ENCODE data around the gene INAFM2.

DNA sequence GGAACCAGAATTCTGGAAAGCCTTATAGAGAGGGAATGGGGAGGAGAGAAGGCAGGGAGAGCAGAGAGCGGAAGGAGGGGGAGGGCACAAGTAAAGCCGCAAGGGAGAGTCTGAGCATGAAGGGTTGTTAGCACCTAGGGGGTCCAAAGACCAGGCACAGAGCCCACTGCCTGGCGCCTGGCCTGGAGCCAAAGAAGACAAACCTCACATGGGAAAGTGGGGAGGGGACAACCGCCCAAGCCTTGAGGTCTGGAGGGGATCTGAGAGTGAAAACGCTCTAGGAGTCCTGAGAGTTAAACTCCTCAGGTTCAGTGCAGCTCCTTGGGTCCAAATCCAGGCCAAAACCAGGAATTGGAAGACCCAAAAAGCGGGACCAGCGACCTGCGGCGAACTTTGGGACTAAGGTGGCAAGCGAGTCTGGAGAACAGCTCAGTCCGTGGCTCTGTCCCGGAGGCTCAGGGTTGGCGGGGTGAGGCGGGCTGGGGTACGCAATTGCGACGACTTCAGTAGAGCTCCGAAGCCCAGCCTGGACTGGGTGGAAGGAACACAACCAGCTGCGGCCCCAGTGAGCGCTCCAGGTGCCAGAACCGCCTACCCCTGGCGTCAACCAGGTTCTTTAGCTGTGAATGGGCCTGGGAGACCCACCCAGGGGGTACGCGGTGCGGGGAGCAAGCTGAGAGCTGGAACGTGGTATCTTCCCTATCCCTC, 807 bp upstream of the INAFM2 start:
- TF ChIP-seq, protein P1, sequence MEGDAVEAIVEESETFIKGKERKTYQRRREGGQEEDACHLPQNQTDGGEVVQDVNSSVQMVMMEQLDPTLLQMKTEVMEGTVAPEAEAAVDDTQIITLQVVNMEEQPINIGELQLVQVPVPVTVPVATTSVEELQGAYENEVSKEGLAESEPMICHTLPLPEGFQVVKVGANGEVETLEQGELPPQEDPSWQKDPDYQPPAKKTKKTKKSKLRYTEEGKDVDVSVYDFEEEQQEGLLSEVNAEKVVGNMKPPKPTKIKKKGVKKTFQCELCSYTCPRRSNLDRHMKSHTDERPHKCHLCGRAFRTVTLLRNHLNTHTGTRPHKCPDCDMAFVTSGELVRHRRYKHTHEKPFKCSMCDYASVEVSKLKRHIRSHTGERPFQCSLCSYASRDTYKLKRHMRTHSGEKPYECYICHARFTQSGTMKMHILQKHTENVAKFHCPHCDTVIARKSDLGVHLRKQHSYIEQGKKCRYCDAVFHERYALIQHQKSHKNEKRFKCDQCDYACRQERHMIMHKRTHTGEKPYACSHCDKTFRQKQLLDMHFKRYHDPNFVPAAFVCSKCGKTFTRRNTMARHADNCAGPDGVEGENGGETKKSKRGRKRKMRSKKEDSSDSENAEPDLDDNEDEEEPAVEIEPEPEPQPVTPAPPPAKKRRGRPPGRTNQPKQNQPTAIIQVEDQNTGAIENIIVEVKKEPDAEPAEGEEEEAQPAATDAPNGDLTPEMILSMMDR (IDR thresholded peaks at IDR 0.05; ENCODE audit: low read length): no peak
- TF ChIP-seq EZH2 (IDR thresholded peaks at IDR 0.05; ENCODE audit: borderline replicate concordance, low read length): no peak

Data from OCI-LY1 (cell line).